ENCODE measurements around the gene COPZ1.

COPZ1 gene

GRCh38 chr12:54359762-54360351 lies 34.9 kb downstream of the COPZ1 start:
- no peak for DNase-seq

GRCh38 chr12:54360717-54361456 lies 36.0 kb downstream of the COPZ1 start:
- no peak for DNase-seq

- DNase-seq, result no peak
Observed at GRCh38 chr12:54363047-54363446, 38.1 kb downstream of the COPZ1 start.

- no peak for DNase-seq
Observed at GRCh38 chr12:54363618-54364017, 38.7 kb downstream of the COPZ1 start.

- peak; percentile 11 for DNase-seq
Observed at GRCh38 chr12:54364413-54364812, 39.5 kb downstream of the COPZ1 start, which contains the start of gene GPR84. Gene GPR84, minus strand, starts transcription at chr12:54364486. Its CDS starts 635 bp downstream, at chr12:54363851.

GRCh38 chr12:54368025-54368708 lies 43.2 kb downstream of the COPZ1 start:
- DNase-seq, result no peak

- peak; percentile 72 for DNase-seq
Observed at GRCh38 chr12:54368709-54369596, 44.0 kb downstream of the COPZ1 start.

GRCh38 chr12:54369597-54370131 lies 44.7 kb downstream of the COPZ1 start:
- DNase-seq, result no peak

- no peak for DNase-seq
Observed at GRCh38 chr12:54370171-54370730, 45.3 kb downstream of the COPZ1 start.

GRCh38 chr12:54371328-54372112 lies 46.6 kb downstream of the COPZ1 start:
- DNase-seq, result no peak

GRCh38 chr12:54372113-54372806 lies 47.3 kb downstream of the COPZ1 start:
- no peak for DNase-seq

GRCh38 chr12:54373649-54374561 lies 49.0 kb downstream of the COPZ1 start:
- DNase-seq, result peak; percentile 14

GRCh38 chr12:54374562-54375258 lies 49.8 kb downstream of the COPZ1 start:
- DNase-seq, result no peak

- no peak for DNase-seq
Observed at GRCh38 chr12:54375259-54375579, 50.3 kb downstream of the COPZ1 start.

GRCh38 chr12:54376596-54376995 lies 51.7 kb downstream of the COPZ1 start:
- no peak for DNase-seq

GRCh38 chr12:54377007-54377406 lies 52.1 kb downstream of the COPZ1 start:
- DNase-seq, result no peak

- no peak for DNase-seq
Observed at GRCh38 chr12:54377797-54378515, 53.0 kb downstream of the COPZ1 start.

- DNase-seq, result no peak
Observed at GRCh38 chr12:54378796-54379397, 54.0 kb downstream of the COPZ1 start.
